Measurements from ENCODE around the gene TEAD2. TPM values are rescaled to one million over a fixed set of nuclear protein-coding genes. Genes with fewer than 3 reads are reported as not detected.
A peak's percentile ranks its signal among the peaks of the same experiment; 100 is the strongest.
"Not testable (repeated sequence)": the region's sequence is repeated elsewhere in the genome, so short reads cannot be mapped to it uniquely, and the experiment has no call there.

TEAD2 gene
- total RNA-seq, 1 donor from 2014 or later = 235 TPM

- Mint-ChIP-seq H3K27me3 (no peaks in the 10 kb centered on the region), H3K36me3 (ENCODE audit: insufficient read depth) (peaks cover 10% of the 10 kb centered on the region), H3K4me1 (ENCODE audit: low read depth) (peaks cover 11% of the 10 kb centered on the region), H3K27ac (peak overlapping the region; percentile 76), H3K9me3 (ENCODE audit: low read depth) (no peaks in the 10 kb centered on the region), H3K4me3 (ENCODE audit: low read depth) (no peak overlapping the region)
- TF ChIP-seq, protein P1, sequence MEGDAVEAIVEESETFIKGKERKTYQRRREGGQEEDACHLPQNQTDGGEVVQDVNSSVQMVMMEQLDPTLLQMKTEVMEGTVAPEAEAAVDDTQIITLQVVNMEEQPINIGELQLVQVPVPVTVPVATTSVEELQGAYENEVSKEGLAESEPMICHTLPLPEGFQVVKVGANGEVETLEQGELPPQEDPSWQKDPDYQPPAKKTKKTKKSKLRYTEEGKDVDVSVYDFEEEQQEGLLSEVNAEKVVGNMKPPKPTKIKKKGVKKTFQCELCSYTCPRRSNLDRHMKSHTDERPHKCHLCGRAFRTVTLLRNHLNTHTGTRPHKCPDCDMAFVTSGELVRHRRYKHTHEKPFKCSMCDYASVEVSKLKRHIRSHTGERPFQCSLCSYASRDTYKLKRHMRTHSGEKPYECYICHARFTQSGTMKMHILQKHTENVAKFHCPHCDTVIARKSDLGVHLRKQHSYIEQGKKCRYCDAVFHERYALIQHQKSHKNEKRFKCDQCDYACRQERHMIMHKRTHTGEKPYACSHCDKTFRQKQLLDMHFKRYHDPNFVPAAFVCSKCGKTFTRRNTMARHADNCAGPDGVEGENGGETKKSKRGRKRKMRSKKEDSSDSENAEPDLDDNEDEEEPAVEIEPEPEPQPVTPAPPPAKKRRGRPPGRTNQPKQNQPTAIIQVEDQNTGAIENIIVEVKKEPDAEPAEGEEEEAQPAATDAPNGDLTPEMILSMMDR (IDR thresholded peaks at IDR 0.05; ENCODE audit: unreplicated experiment) = no peak
- DNase-seq (ENCODE audit: low spot score, unreplicated experiment) = no peak
Observed at GRCh38 chr19:49333811-49334288, 28.4 kb downstream of the TEAD2 start.

DNA sequence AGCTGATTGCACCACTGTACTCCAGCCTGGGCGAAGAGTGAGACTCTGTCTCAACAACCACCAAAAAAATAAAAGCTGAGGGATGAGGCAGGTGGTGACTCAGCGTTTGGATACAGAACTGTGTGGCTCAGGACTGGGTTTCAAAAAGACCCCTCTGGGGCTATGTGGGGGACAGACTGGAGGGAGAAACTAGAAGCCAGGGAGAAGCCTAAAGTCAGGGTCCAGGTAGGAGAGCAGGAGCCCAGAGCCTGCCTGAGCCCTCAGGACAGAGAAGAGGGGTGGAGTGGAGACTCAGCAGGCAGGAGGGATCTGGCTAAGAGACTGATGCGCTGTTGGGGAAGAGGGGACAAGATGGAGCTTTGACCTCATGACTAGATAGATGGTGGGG is 28.8 kb downstream of the TEAD2 start:
- TF ChIP-seq, protein P1 (IDR thresholded peaks at IDR 0.05; ENCODE audit: unreplicated experiment) = no peak
- Mint-ChIP-seq H3K4me3 (ENCODE audit: low read depth) (no peak overlapping the region), H3K36me3 (ENCODE audit: insufficient read depth) (peaks cover 10% of the 10 kb centered on the region), H3K27me3 (no peaks in the 10 kb centered on the region), H3K4me1 (ENCODE audit: low read depth) (peaks cover 8% of the 10 kb centered on the region), H3K27ac (peak overlapping the region; percentile 76), H3K9me3 (ENCODE audit: low read depth) (no peaks in the 10 kb centered on the region)
- DNase-seq (ENCODE audit: low spot score, unreplicated experiment) = no peak

GRCh38 chr19:49332691-49333417 is 29.4 kb downstream of the TEAD2 start:
- H3K9me3 Mint-ChIP-seq (ENCODE audit: low read depth); H3K4me1 Mint-ChIP-seq (ENCODE audit: low read depth); DNase-seq (ENCODE audit: low spot score, unreplicated experiment); H3K4me3 Mint-ChIP-seq (ENCODE audit: low read depth); H3K27me3 Mint-ChIP-seq: not testable (repeated sequence)
- Mint-ChIP-seq H3K27ac (peak overlapping the region; percentile 76), H3K36me3 (ENCODE audit: insufficient read depth) (peaks cover 16% of the 10 kb centered on the region)

DNA sequence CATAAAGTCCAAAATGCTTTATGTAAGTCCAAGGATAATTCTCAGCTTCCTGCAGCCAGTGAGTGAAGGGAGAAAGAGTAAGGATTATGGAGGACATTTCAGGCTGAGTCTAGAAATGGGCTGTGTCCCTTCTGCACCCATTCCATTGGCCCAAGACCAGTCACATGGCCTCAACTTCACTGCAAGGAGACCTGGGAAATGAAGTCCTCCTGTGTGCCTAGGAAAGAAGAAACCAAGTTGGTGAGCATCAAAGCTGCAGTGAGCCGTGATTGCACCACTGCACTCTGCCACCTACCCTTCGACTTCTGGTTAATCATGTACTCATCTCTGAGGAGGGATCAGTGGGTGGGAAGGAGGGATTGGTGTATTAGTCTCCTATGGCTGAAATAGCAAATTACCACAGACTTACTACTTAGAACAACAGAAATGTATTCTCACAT is 30.6 kb downstream of the TEAD2 start:
- DNase-seq (ENCODE audit: low spot score, unreplicated experiment) = no peak
- TF ChIP-seq, protein P1 (IDR thresholded peaks at IDR 0.05; ENCODE audit: unreplicated experiment) = no peak
- H3K4me1 Mint-ChIP-seq (ENCODE audit: low read depth) = peaks cover 3% of the 10 kb centered on the region
- H3K4me3 Mint-ChIP-seq (ENCODE audit: low read depth) = no peak overlapping the region
- no peaks in the 10 kb centered on the region for H3K27me3 Mint-ChIP-seq
- H3K36me3 Mint-ChIP-seq (ENCODE audit: insufficient read depth) = peaks cover 17% of the 10 kb centered on the region
- H3K27ac Mint-ChIP-seq = no peak overlapping the region
- H3K9me3 Mint-ChIP-seq (ENCODE audit: low read depth) = no peaks in the 10 kb centered on the region

DNA sequence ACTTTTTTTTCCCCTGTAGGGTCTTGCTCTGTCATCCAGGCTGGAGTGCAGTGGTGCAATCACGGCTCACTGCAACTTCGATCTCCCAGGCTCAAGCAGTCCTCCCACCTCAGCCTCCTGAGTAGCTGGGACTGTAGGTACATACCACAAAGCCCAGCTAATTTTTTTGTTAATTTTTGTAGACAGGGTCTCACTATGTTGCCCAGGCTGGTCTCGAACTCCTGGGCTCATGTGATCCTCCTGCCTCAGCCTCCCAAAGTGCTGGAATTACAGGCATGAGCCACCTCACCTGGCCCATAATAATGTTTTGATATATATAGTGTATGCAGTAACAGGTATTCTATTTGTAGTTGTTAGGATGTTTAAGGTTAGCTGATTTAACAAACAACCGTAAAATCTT is 31.0 kb downstream of the TEAD2 start:
- H3K27ac Mint-ChIP-seq; H3K9me3 Mint-ChIP-seq (ENCODE audit: low read depth); H3K4me1 Mint-ChIP-seq (ENCODE audit: low read depth); H3K27me3 Mint-ChIP-seq; DNase-seq (ENCODE audit: low spot score, unreplicated experiment); H3K4me3 Mint-ChIP-seq (ENCODE audit: low read depth): not testable (repeated sequence)
- peaks cover 17% of the 10 kb centered on the region for H3K36me3 Mint-ChIP-seq (ENCODE audit: insufficient read depth)

- peaks cover 19% of the 10 kb centered on the region for H3K36me3 Mint-ChIP-seq (ENCODE audit: insufficient read depth)
- no peak for DNase-seq (ENCODE audit: low spot score, unreplicated experiment)
- no peak overlapping the region for H3K27ac Mint-ChIP-seq
- H3K9me3 Mint-ChIP-seq (ENCODE audit: low read depth) = no peaks in the 10 kb centered on the region
- no peaks in the 10 kb centered on the region for H3K27me3 Mint-ChIP-seq
- peaks cover 3% of the 10 kb centered on the region for H3K4me1 Mint-ChIP-seq (ENCODE audit: low read depth)
- H3K4me3 Mint-ChIP-seq (ENCODE audit: low read depth) = no peak overlapping the region
- TF ChIP-seq, protein P1 (IDR thresholded peaks at IDR 0.05; ENCODE audit: unreplicated experiment) = no peak
Observed at GRCh38 chr19:49328741-49329140, 33.5 kb downstream of the TEAD2 start.

Data from progenitor cell of endocrine pancreas (in vitro differentiated cells).